GM21723 (cell line): Measurements from ENCODE around the gene SETD3.
"Not testable (repeated sequence)": the region's sequence is repeated elsewhere in the genome, so short reads cannot be mapped to it uniquely, and the experiment has no call there.

Source experiments
- ATAC-seq: cut with Tn5 transposase; IDR thresholded peaks from one replicate; pipeline ENCODE4 v1.9.1; 2021; ENCODE audit warnings: mild to moderate bottlenecking, moderate library complexity; ENCODE audit not compliant: unreplicated experiment

SETD3 gene

GRCh38 chr14:99363616-99364290 is 116.9 kb downstream of the SETD3 start:
- ATAC-seq = no peak

- ATAC-seq = no peak
Measured at GRCh38 chr14:99363051-99363450, 117.6 kb downstream of the SETD3 start.

- no peak for ATAC-seq
Measured at GRCh38 chr14:99361596-99362215, 119.0 kb downstream of the SETD3 start.

GRCh38 chr14:99360774-99361595 is 119.7 kb downstream of the SETD3 start:
- ATAC-seq = no peak

- no peak for ATAC-seq
Measured at GRCh38 chr14:99359906-99360305, 120.8 kb downstream of the SETD3 start.

- no peak for ATAC-seq
Measured at GRCh38 chr14:99357916-99358390, 122.7 kb downstream of the SETD3 start.

GRCh38 chr14:99357151-99357915 is 123.3 kb downstream of the SETD3 start:
- no peak for ATAC-seq

GRCh38 chr14:99356031-99356608 is 124.5 kb downstream of the SETD3 start:
- ATAC-seq = no peak

GRCh38 chr14:99354166-99354875 is 126.3 kb downstream of the SETD3 start:
- ATAC-seq = no peak

GRCh38 chr14:99352688-99353280 is 127.9 kb downstream of the SETD3 start:
- no peak for ATAC-seq

GRCh38 chr14:99351166-99352007 is 129.3 kb downstream of the SETD3 start:
- ATAC-seq = no peak

- no peak for ATAC-seq
Measured at GRCh38 chr14:99350751-99351150, 129.9 kb downstream of the SETD3 start.

- no peak for ATAC-seq
Measured at GRCh38 chr14:99349721-99350495, 130.8 kb downstream of the SETD3 start.

GRCh38 chr14:99348816-99349614 is 131.6 kb downstream of the SETD3 start:
- no peak for ATAC-seq

- not testable (repeated sequence) for ATAC-seq
Measured at GRCh38 chr14:99348231-99348630, 132.4 kb downstream of the SETD3 start.
